GM12878 (cell line): ENCODE measurements around the gene TNFSF12. TPM values are rescaled to one million over a fixed set of nuclear protein-coding genes. Genes with fewer than 3 reads are reported as not detected.

ENCODE experiments used
- IRF4 ChIP-seq: IDR thresholded peaks from 2 replicates; pipeline ENCODE4 v1.6.1; 2011; ENCODE audit warnings: low read depth, low read length
- PAX8 ChIP-seq: fragments of 450-650 bp; IDR thresholded peaks from 2 replicates; pipeline ENCODE4 v1.6.1; 2017; ENCODE audit warnings: mild to moderate bottlenecking, moderate library complexity
- SMC3 ChIP-seq: IDR thresholded peaks from 2 replicates; pipeline ENCODE4 v1.6.1; 2011; ENCODE audit warnings: low read length, improper control_type of control experiment, borderline replicate concordance
- polyA plus RNA-seq, 11 experiments: library from polyadenylated mRNA; depleted of rRNA in 4 of 11; unstranded in 6 of 11; stranded (reverse) in 5 of 11; fragments of >200 nt; fragmentation: Nextera tagmentation in 4 of 11; fragmentation: Illumina TruSeq in 1 of 11; extraction: Ambion mirVana in 4 of 11; extraction: Trizol in 1 of 11; gene quantifications; 1 replicate in 1 of 11; 2 replicates in 10 of 11; pipeline versions ENCODE4 v1.2.1 to v1.2.3, GENCODE V29; 2011 to 2016; ENCODE audit warnings: inconsistent platforms in 2 of 11, missing spikeins in 2 of 11, low read depth in 1 of 11
- total RNA-seq, 4 experiments: library from RNA; depleted of rRNA in 3 of 4; stranded (reverse); fragments of >200 nt in 3 of 4; fragmentation: Illumina TruSeq in 1 of 4; extraction: Trizol in 1 of 4; gene quantifications; 2 replicates each; pipeline versions ENCODE4 v1.2.1 to v1.2.3, GENCODE V29; 2013 to 2021
- TF ChIP-seq, protein P1 (sequence below): IDR thresholded peaks from 2 replicates; pipeline ENCODE4 v1.6.1; 2011; ENCODE audit warnings: borderline replicate concordance, low read depth, mild to moderate bottlenecking, moderate library complexity, mixed read lengths, low read length; ENCODE audit not compliant: insufficient read depth; ENCODE audit errors: extremely low read length
- TF ChIP-seq, protein P2 (sequence below): IDR thresholded peaks from 2 replicates; pipeline ENCODE4 v1.6.1; 2012; ENCODE audit warnings: mild to moderate bottlenecking, low read depth, low read length
- TF ChIP-seq, protein P3 (sequence below): fragments of 150-350 bp; IDR thresholded peaks from 2 replicates; pipeline ENCODE4 v1.6.1; 2016; ENCODE audit warnings: low read depth, low read length

The TNFSF12 gene
- total and polyA plus RNA-seq, 10 of the 15 experiments (the other 5 are each of a cell fraction or from before 2014, with no cell fraction given): 0.32 to 7.0 (median 2.6) TPM

DNA sequence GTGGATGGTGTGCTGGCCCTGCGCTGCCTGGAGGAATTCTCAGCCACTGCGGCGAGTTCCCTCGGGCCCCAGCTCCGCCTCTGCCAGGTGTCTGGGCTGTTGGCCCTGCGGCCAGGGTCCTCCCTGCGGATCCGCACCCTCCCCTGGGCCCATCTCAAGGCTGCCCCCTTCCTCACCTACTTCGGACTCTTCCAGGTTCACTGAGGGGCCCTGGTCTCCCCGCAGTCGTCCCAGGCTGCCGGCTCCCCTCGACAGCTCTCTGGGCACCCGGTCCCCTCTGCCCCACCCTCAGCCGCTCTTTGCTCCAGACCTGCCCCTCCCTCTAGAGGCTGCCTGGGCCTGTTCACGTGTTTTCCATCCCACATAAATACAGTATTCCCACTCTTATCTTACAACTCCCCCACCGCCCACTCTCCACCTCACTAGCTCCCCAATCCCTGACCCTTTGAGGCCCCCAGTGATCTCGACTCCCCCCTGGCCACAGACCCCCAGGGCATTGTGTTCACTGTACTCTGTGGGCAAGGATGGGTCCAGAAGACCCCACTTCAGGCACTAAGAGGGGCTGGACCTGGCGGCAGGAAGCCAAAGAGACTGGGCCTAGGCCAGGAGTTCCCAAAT, 8.4 kb downstream of the TNFSF12 start (continued):
- TF ChIP-seq, protein P1, sequence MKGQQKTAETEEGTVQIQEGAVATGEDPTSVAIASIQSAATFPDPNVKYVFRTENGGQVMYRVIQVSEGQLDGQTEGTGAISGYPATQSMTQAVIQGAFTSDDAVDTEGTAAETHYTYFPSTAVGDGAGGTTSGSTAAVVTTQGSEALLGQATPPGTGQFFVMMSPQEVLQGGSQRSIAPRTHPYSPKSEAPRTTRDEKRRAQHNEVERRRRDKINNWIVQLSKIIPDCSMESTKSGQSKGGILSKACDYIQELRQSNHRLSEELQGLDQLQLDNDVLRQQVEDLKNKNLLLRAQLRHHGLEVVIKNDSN: no peak
- TF ChIP-seq PAX8 (no peak), SMC3 (no peak), IRF4 (no peak)
- TF ChIP-seq, protein P2, sequence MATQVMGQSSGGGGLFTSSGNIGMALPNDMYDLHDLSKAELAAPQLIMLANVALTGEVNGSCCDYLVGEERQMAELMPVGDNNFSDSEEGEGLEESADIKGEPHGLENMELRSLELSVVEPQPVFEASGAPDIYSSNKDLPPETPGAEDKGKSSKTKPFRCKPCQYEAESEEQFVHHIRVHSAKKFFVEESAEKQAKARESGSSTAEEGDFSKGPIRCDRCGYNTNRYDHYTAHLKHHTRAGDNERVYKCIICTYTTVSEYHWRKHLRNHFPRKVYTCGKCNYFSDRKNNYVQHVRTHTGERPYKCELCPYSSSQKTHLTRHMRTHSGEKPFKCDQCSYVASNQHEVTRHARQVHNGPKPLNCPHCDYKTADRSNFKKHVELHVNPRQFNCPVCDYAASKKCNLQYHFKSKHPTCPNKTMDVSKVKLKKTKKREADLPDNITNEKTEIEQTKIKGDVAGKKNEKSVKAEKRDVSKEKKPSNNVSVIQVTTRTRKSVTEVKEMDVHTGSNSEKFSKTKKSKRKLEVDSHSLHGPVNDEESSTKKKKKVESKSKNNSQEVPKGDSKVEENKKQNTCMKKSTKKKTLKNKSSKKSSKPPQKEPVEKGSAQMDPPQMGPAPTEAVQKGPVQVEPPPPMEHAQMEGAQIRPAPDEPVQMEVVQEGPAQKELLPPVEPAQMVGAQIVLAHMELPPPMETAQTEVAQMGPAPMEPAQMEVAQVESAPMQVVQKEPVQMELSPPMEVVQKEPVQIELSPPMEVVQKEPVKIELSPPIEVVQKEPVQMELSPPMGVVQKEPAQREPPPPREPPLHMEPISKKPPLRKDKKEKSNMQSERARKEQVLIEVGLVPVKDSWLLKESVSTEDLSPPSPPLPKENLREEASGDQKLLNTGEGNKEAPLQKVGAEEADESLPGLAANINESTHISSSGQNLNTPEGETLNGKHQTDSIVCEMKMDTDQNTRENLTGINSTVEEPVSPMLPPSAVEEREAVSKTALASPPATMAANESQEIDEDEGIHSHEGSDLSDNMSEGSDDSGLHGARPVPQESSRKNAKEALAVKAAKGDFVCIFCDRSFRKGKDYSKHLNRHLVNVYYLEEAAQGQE: no peak
- TF ChIP-seq, protein P3, sequence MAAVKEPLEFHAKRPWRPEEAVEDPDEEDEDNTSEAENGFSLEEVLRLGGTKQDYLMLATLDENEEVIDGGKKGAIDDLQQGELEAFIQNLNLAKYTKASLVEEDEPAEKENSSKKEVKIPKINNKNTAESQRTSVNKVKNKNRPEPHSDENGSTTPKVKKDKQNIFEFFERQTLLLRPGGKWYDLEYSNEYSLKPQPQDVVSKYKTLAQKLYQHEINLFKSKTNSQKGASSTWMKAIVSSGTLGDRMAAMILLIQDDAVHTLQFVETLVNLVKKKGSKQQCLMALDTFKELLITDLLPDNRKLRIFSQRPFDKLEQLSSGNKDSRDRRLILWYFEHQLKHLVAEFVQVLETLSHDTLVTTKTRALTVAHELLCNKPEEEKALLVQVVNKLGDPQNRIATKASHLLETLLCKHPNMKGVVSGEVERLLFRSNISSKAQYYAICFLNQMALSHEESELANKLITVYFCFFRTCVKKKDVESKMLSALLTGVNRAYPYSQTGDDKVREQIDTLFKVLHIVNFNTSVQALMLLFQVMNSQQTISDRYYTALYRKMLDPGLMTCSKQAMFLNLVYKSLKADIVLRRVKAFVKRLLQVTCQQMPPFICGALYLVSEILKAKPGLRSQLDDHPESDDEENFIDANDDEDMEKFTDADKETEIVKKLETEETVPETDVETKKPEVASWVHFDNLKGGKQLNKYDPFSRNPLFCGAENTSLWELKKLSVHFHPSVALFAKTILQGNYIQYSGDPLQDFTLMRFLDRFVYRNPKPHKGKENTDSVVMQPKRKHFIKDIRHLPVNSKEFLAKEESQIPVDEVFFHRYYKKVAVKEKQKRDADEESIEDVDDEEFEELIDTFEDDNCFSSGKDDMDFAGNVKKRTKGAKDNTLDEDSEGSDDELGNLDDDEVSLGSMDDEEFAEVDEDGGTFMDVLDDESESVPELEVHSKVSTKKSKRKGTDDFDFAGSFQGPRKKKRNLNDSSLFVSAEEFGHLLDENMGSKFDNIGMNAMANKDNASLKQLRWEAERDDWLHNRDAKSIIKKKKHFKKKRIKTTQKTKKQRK: no peak
